ENCODE results near the gene LAMB4.

GRCh38 chr7:108067844-108068243, 62.3 kb downstream of the LAMB4 start:
- no peak for TF ChIP-seq CTCF (IDR thresholded peaks at IDR 0.05)
- TF ChIP-seq POLR2A (IDR thresholded peaks at IDR 0.05) = no peak

Data from Peyer's patch (tissue), 4 donors.